ENCODE measurements around the gene DOCK2.

Gene DOCK2

GRCh38 chr5:169988947-169989346, 351.9 kb downstream of the DOCK2 start:
- DNase-seq (ENCODE audit: low spot score): no peak

- no peak for DNase-seq (ENCODE audit: low spot score)
These were observed 352.3 kb downstream of the DOCK2 start for GRCh38 chr5:169989365-169989764.

- no peak for DNase-seq (ENCODE audit: low spot score)
These were observed 354.2 kb downstream of the DOCK2 start for GRCh38 chr5:169991115-169991869.

- no peak for DNase-seq (ENCODE audit: low spot score)
These were observed 355.9 kb downstream of the DOCK2 start for GRCh38 chr5:169992789-169993484.

DNA sequence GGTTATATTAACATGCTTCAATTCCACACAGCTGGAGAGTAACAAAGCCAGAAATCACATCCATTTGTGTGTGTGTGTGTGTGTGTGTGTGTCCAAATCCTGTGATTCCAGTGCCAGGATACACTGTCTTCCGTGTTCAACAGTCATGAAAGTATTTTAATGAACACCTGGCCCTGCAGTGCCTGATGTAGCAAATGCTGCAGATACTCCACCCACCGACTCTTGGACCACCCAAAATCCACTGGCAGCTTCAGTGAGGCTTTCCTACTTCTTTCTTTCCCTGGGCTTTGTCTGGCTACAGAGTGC, 356.4 kb downstream of the DOCK2 start:
- DNase-seq (ENCODE audit: low spot score): no peak

DNA sequence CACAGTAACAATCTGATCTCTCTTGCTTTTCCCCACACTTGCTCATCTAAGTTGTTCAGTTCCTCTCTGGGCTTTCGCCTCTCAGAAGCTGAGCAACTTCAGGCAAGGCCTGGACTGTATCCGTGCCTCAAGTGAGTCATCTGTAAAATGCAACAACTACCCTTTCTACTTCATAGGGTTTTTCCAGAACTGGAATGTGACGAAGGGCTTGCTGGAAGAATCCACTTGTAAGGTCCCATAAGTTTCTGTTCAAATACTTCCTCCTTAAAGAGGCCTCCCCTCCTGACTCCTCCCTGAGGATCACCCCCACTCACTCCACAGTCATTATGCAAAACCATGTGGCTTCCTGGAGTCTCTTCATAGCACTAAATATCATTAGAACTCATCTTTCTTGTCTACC, 360.7 kb downstream of the DOCK2 start:
- DNase-seq (ENCODE audit: low spot score): no peak

- no peak for DNase-seq (ENCODE audit: low spot score)
These were observed 362.5 kb downstream of the DOCK2 start for GRCh38 chr5:169999621-170000020.

DNA sequence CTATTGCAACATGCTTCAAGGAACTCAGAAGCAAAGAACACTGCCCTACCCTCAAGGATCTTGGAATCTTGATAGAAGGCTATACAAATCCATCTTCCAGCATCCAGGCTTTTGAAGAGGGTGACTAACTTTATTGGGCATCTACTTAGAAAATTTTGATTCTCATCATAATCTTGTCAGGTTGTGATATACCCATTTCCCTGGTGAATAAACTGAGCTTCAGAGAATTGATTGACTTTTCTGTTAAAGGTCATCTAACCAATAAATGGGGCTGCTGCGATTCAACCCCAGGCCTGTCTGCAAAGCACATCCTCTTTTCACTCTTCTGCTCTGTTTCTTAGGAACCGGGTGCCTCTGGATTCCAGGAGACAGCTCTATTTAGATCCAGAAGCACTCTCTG, 363.1 kb downstream of the DOCK2 start:
- no peak for DNase-seq (ENCODE audit: low spot score)

DNA sequence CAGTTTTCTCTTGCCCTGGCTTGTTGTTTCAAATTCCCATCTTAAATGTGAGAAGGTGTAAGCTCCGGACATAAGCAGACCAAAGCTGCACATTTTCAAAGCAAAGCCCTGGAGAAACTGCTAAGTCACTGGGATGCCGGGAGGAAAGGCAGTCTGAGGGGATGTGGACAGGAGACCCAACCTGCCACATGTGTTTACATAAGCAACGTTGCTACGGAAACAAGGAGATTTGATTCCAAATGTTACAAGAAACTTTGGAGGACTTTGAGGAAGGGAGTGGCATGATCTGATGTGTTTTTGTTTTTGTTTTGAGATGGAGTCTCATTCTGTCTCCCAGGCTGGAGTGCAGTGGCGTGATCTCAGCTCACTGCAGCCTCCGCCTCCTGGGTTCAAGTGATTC, 368.9 kb downstream of the DOCK2 start:
- DNase-seq (ENCODE audit: low spot score): no peak

DNA sequence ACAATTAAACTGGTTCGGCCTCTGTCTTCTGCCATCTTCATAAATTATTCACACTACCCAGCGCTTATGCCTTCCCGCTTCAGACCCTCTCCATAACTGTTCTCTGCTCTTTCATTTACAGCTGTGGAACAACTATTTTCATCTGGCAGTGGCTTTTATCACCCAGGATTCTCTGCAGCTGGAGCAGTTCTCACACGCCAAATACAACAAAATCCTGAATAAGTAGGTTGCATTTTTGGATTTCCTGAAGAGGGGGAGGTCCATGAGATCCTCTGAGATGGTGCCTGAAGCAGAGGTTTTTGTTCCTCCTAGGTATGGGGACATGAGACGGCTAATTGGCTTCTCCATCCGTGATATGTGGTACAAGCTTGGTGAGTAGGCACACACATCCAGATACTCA, 371.3 kb downstream of the DOCK2 start:
- no peak for DNase-seq (ENCODE audit: low spot score)

DNA sequence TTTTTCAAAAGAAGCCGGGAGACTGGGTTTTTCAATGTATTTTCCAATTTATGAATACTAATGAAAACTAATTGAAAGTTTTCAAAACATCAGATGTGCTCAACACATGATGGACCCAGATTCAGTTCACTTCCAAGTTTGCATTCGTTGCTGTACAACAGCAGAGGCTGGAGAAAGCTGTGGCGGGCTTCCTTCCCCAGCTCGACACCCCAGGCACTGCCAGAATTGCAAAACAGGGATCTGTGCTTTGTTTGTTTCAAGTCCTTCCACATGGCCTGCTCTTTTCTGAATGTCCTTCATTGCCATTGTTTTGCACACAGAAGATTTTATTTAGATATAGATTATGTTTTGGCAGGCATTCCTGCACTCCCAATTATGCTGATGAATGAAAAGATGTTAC, 373.5 kb downstream of the DOCK2 start:
- DNase-seq (ENCODE audit: low spot score): no peak

GRCh38 chr5:170011751-170012150, 374.7 kb downstream of the DOCK2 start:
- DNase-seq (ENCODE audit: low spot score): no peak

GRCh38 chr5:170012622-170013021, 375.5 kb downstream of the DOCK2 start:
- no peak for DNase-seq (ENCODE audit: low spot score)

GRCh38 chr5:170020423-170020822, 383.3 kb downstream of the DOCK2 start:
- no peak for DNase-seq (ENCODE audit: low spot score)

- no peak for DNase-seq (ENCODE audit: low spot score)
These were observed 384.4 kb downstream of the DOCK2 start for GRCh38 chr5:170021506-170021905.

GRCh38 chr5:170025853-170026252, 388.8 kb downstream of the DOCK2 start:
- DNase-seq (ENCODE audit: low spot score): no peak

DNA sequence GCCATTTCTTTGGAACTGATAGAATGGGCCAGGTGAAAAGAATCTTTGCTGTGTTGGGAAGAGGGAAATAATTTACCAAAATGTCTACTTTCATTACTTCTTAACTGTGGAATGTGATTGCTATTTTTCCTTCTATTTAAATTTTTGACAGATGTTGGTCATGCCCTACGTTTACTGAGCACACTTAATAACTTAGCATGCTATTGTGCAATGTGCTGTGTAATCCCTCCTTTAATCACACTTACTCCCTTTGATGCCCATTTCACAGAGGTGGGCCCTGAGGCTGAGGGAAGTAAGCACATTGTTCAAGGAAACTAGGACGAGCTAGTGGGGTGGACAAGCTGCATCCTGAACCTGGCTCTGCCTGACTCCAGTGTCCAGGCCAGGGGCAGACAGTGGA, 391.0 kb downstream of the DOCK2 start:
- no peak for DNase-seq (ENCODE audit: low spot score)

GRCh38 chr5:170034231-170034630, 397.2 kb downstream of the DOCK2 start:
- no peak for DNase-seq (ENCODE audit: low spot score)

GRCh38 chr5:170038241-170038640, 401.2 kb downstream of the DOCK2 start:
- DNase-seq (ENCODE audit: low spot score): no peak

GRCh38 chr5:170039830-170040229, 402.8 kb downstream of the DOCK2 start:
- DNase-seq (ENCODE audit: low spot score): no peak

GRCh38 chr5:170046241-170046640, 409.2 kb downstream of the DOCK2 start:
- DNase-seq (ENCODE audit: low spot score): no peak

- DNase-seq (ENCODE audit: low spot score): no peak
These were observed 412.6 kb downstream of the DOCK2 start for GRCh38 chr5:170049713-170050112.

DNA sequence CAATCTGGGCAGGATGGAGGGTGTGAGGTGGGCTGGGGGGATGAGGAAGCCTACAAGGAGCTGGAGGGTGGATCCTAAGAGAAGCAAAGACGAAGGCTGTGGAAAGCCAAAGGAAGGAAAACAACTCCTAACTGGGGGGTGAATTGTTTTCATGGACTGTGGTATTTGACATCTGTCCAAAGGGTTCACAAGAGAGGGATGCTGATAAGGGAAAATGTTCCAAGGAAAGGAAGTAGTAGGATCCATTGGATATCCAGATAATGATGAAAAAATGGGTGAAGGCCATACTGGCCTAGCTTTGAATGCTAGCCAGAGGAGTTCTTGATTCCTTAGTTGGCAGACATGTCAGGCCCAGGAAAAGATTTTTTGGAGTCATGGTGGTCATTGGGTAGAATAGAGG, 416.8 kb downstream of the DOCK2 start:
- no peak for DNase-seq (ENCODE audit: low spot score)

- no peak for DNase-seq (ENCODE audit: low spot score)
These were observed 418.5 kb downstream of the DOCK2 start for GRCh38 chr5:170055606-170056005.
